Measurements from ENCODE around the gene B4GALNT1.

Gene B4GALNT1

GRCh38 chr12:57583008-57583831, 49.8 kb downstream of the B4GALNT1 start:
- DNase-seq = peak; percentile 71

- DNase-seq = no peak
Measured at GRCh38 chr12:57582440-57582839, 50.6 kb downstream of the B4GALNT1 start.

DNA sequence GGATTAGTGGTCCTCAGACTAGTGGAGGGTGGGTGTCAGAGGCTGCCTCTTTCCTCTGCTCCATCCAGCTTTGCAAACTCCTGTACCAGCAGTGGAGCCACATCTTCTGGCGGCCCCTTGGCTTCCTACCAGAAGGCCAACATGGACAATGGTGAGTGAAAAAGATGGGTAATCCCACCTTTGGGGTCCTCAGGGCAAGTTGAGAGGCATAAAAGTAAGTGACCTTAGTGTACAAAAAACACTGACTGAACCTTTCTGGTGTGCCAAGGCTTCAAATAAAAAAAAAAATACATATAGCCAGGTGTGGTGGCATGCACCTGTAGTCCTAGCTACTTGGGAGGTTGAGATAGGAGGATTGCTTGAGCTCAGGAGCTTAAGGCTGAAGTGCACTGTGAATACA, 51.2 kb downstream of the B4GALNT1 start:
- no peak for DNase-seq

DNA sequence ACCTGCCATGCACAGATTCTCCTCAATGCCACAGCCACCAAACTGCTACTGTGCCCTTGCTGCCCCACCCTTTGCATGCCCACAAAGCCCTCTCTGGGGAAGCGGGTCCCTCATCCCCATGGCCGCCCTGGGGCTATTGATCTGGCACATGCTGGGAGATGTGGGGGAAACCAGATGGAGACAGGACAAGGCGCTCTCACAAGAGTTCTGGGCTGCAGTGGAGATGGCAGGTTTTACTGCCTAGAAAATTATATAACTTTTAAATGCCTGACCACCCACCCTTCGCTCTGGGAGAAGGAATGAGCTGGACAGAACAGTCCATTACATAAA, 52.6 kb downstream of the B4GALNT1 start:
- DNase-seq = no peak

- no peak for DNase-seq
Measured at GRCh38 chr12:57579677-57580465, 53.1 kb downstream of the B4GALNT1 start.

DNA sequence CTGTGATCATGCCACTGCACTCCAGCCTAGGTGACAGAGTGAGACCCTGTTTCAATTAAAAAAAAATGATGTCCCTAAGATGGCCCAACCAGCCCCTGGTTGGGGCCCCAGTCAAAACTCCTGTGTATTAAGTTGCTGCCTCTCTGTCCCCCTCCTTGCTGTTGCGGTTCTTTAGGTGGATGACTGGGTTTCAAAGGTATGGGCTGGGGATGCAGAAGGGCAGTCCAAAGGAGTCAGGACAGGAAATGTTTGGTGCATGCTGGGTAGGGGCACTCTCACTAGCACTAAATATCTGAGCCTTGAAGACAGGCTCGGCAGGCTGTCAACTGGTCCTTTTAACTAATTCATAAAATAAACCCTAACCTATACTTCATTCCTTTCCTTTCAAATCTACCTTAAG, 54.0 kb downstream of the B4GALNT1 start:
- no peak for DNase-seq

- no peak for DNase-seq
Measured at GRCh38 chr12:57577981-57578758, 54.8 kb downstream of the B4GALNT1 start.

DNA sequence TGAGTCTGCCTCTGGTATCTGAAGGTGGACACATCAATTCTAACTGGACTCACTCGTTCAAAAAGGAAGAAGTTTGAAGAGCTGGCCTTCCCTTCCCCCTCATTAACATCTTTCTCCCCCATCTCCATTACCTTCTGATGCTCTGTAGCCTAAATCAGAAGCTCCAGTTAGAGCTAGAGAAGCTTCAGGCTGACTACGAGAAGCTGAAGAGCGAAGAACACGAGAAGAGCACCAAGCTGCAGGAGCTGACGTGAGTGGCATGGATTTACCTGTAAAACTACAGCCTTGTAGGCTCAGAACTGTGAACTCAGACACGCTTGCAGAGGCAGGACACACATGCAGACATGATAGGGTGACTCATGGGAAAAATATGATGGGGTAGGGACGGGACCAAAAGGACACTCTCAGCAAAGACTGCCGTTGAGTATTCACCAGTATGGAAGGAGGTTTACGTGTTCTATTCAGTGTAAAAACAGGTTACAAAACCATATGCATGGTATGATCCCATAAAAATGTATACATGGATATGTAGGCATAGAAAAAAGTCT, 56.3 kb downstream of the B4GALNT1 start:
- DNase-seq = no peak

Measured in amniotic stem cell (primary cell).